GM12873 (cell line): ENCODE data around the gene ZNF775.

Experiments
- CTCF ChIP-seq: IDR thresholded peaks from 2 replicates; pipeline ENCODE4 v1.5.1; 2012; ENCODE audit warnings: low read depth, mild to moderate bottlenecking, moderate library complexity, low read length, control low read depth; ENCODE audit not compliant: insufficient read depth; ENCODE audit errors: missing control alignments

Gene ZNF775

GRCh38 chr7:150365673-150366398, 13.3 kb upstream of the ZNF775 start:
- no peak for TF ChIP-seq CTCF

- TF ChIP-seq CTCF, result no peak
These were observed 11.4 kb upstream of the ZNF775 start for GRCh38 chr7:150367677-150368095.

- no peak for TF ChIP-seq CTCF
These were observed 10.8 kb upstream of the ZNF775 start, which contains the start of gene REPIN1 for GRCh38 chr7:150368096-150368883. Gene REPIN1, plus strand, starts transcription at chr7:150368822. Its CDS starts 890 bp downstream, at chr7:150369712.

- TF ChIP-seq CTCF, result no peak
These were observed 10.0 kb upstream of the ZNF775 start for GRCh38 chr7:150368884-150369747.

GRCh38 chr7:150369748-150370501, 9.2 kb upstream of the ZNF775 start:
- TF ChIP-seq CTCF, result no peak

- TF ChIP-seq CTCF, result no peak
These were observed 8.5 kb upstream of the ZNF775 start for GRCh38 chr7:150370612-150371071.
